HG03442 (cell line): ENCODE results near the gene MCM3AP.

ENCODE experiments used
- ATAC-seq: cut with Tn5 transposase; IDR thresholded peaks from one replicate; pipeline ENCODE4 v1.9.1; 2021; ENCODE audit warnings: mild to moderate bottlenecking, moderate library complexity; ENCODE audit not compliant: unreplicated experiment

MCM3AP gene

GRCh38 chr21:46285206-46285661, at the start of gene MCM3AP:
TSS of gene MCM3AP (minus strand) at chr21:46285611. CDS start at chr21:46285286, 325 bp downstream.
- ATAC-seq, result no peak

- no peak for ATAC-seq
Measured at GRCh38 chr21:46334351-46335140, 49.1 kb upstream of the MCM3AP start.

GRCh38 chr21:46329796-46330195, 44.4 kb upstream of the MCM3AP start:
- ATAC-seq, result no peak

DNA sequence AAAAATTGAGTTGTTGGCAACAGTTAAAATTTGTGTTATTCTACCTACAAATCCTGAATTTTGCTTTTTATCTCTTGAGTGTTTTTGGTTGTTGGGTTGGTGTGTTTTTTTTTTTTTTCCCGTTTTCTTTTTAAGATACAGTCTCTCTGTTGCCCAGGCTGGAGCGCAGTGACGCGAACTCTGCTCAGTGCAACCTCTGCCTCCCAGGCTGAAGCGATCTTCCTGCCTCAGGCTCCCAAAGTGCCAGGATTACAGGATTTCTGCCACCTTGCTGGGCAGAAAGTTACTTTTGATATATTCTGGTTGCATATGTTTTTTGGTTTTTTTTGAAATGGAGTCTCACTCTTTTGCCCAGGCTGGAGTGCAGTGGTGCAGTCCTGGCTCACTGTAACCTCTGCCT, 42.7 kb upstream of the MCM3AP start:
- no peak for ATAC-seq

- ATAC-seq, result no peak
Measured at GRCh38 chr21:46327711-46328110, 42.3 kb upstream of the MCM3AP start.

DNA sequence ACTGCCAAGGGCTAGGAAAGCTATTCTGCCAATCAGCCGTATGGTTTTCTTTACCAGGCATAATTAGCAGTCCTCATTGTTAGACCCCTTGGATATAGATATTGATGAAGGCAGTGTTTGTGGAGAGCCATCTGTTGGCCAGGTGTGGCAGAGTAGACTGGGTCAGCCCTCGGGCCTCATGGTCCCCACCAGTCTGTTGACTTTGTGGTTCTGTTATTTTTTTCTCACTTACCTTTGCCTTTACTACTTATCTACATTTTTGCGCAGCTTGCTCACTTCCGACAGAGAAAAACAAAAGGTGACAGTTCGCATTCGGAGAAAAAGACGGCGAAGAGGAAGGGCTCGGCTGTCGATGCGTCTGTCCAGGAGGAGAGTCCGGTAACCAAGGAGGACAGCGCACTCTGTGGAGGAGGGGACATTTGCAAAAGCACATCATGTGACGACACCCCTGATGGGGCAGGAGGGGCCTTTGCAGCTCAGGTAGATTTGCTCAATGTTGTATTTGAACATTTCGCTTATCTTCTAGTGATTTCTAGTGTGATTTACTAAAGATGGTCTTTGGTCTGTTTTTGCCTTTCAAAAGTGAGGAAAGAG, 40.8 kb upstream of the MCM3AP start:
- no peak for ATAC-seq

DNA sequence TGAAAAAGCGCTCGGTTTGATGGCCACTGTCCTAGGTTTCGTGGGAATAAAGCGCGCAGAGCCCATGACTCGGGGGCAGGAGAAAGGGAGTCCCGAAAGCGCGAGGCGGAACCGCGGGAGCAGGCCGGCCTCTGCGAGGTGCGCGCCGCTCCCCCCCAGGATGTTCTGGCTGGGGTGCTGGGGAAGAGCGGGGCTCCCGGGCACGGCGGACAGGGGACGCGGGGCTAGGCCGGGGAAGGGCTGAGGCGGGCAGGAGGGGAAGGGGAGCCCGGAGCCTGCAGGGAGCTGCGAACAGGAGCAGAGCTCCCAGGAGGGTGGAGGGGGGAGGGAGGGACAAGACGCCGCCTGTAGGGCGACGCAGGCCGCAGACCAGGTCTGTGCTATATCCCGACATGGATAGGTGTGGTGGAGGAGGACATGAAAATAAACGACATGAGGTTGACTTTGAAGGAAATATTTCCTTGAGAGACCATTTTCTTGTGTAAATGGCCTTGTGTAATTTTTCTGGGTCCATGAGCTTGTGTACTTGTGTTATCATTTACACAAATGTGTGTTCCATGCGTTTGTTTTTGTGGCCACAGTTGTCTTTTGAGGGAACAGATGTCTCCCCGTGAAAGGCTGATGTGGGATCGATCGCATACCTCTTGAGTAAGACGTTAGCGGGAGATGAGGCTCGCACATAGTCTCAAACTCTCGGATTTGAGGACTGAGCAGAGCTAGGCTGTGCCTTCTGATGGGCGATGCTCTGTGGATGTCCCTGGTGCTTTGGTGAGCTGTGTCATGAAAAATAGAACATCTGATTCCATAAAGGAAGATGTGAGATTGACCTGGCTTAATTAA, 39.9 kb upstream of the MCM3AP start:
- ATAC-seq, result no peak

DNA sequence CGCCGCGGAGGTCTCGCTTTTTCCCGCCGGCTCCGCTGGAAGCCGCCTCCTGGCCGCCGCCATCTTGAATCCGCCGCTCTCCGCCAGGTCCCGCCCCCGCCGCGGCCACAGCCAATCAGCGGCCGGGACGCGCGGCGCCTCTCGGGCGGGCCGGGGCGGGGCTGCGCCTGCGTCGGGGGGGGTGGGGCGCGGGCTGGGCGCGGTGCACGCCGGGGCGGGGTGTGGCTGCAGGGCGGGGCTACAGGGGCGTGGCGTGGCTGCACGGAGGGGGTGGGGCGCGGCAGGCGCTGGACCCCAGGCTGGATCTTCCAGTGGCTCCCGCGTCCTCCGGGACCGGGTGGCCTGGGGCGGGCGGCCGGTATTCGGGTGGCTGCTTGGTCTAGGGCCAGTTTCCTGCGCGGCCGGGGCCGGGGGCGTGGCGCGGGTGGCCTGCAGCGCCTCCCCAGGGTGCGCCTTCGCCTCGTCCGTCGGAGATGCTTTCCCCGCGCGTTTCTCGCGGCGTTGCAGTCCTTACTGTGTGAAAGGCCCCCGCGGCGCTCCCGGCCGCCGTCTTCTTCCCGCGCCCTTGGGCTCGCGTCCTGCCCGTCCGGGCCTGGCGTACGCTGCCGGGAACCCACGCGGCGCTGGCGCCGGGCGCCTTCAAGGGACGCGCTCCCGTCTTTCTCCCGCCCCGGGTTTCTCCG, 39.1 kb upstream of the MCM3AP start:
- peak; percentile 44 for ATAC-seq

GRCh38 chr21:46323710-46324389, 38.4 kb upstream of the MCM3AP start, which contains the start of the genes C21orf58 and PCNT:
TSS of gene C21orf58 (minus strand) at chr21:46323870. CDS start at chr21:46322738, 1,132 bp downstream.
TSS of gene PCNT (plus strand) at chr21:46324156. CDS start at chr21:46324229, 73 bp downstream.
- peak; percentile 76 for ATAC-seq

GRCh38 chr21:46323227-46323709, 37.9 kb upstream of the MCM3AP start:
- ATAC-seq, result no peak

- no peak for ATAC-seq
Measured at GRCh38 chr21:46322351-46323226, 37.2 kb upstream of the MCM3AP start.

DNA sequence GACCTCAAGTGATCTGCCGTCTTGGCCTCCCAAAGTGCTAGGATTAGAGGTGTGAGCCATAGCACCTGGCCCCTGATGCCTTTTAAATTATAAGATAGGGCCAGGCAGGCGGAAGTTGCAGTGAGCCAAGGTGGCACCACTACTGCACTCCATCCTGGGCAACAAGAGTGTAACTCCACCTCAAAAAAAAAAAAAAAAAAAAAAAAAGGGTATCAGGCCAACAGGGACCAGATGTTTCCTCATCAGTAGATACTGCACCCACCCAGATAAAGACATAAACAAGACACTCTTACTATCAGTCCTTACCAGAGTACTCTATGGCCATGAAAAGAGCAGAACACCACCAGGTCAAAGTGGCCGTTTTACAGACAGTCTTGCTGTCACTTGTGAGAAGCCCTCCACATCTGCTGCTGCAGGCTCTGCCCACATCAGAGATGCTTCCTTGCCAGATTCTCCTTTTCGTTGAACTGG, 35.0 kb upstream of the MCM3AP start:
- no peak for ATAC-seq

- no peak for ATAC-seq
Measured at GRCh38 chr21:46319186-46319585, 33.8 kb upstream of the MCM3AP start.

DNA sequence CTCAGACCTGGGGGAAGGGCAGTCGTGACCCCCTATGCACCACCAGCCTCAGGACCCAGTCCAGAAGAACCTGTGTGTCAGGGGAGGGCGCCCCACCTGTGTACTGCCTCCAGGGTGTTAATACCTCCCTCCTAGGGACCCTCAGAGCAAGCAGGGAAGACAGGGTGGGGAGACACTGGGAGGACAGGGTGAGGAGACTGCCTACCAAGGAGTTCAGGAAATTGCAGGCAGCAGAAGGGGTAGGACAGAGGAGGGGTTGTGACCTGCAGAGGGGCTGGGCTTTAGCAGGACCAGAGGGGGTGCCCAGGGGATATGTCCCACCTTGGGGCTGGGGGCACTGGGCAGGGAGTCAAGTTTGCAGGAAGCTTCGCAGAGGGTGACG, 33.0 kb upstream of the MCM3AP start:
- ATAC-seq, result no peak

GRCh38 chr21:46317710-46318463, 32.5 kb upstream of the MCM3AP start:
- no peak for ATAC-seq

GRCh38 chr21:46316708-46317324, 31.4 kb upstream of the MCM3AP start:
- ATAC-seq, result no peak

- ATAC-seq, result no peak
Measured at GRCh38 chr21:46314441-46315020, 29.1 kb upstream of the MCM3AP start.
